ENCODE measurements around the gene ITGA4. TPM values are rescaled to one million over a fixed set of nuclear protein-coding genes. Genes with fewer than 3 reads are reported as not detected.

The ITGA4 gene
- total RNA-seq, 1 donor from 2014 or later = 6.9 TPM

DNA sequence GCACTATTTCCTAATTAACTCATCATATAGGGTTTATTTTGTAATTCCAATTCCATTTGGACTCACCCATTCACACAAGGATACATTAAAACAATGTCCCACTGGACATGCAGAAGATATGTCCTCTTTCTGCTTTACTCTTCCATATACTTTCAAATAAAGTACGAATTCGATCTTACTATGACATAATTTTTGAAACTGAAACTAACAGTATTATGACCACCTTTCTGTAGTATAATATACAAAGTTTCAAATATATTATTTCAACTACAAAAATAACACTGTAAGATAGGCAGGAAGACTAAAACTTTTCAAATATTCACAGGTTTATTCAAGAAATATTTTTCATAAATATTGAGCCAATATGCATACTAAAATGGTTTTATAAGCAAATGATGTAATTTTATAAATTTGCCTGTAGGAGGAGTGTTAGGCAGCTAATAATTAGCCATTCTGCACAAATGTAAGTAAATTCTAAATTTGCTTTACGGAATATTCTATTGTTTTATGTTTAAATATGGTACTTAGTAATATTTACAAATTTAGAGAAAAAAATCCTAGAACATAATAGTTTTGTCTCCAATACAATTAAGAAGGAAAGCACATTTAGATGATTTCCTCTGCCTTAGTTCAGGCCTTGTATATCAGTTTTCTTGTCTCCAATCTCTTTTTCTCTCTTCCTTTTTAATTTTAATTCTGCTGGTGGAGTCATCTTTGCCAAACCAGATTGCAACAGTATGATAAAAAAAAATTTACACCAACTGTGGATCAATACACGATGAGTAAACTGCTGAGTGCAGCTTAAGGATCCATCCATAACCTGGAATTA is 113.9 kb downstream of the ITGA4 start:
- DNase-seq (ENCODE audit: low spot score in 2 of 2) = no peak
- peak; percentile 57 for FAIRE-seq

DNA sequence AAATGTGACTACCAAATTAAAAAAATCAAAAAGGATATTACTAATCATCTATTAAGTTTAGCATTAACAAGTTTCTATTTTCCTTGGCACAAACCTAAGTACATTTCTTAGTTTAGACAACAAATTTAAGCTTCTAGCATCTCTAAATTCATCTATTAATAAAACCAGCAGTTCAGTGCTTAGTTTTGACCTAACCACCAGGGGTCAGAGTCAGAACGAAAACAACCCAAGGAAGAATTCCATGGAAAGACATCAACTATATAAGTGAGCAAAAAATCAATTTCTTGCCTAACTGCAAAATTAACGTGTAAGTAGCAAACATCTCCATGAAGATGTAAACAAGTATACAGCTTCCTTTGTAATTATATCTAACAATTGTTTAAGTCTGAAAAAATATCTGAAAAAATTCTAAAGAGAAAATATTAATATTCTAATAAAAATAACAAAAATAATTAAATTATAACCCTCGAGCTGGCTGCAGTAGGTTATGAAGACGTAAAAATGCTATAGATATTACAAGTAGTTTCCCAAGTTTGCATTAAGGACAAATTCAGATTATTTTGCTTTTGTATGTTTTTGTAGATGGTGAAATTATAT is 116.1 kb downstream of the ITGA4 start:
- peak; percentile 17 for FAIRE-seq
- DNase-seq (ENCODE audit: low spot score in 2 of 2) = no peak

DNA sequence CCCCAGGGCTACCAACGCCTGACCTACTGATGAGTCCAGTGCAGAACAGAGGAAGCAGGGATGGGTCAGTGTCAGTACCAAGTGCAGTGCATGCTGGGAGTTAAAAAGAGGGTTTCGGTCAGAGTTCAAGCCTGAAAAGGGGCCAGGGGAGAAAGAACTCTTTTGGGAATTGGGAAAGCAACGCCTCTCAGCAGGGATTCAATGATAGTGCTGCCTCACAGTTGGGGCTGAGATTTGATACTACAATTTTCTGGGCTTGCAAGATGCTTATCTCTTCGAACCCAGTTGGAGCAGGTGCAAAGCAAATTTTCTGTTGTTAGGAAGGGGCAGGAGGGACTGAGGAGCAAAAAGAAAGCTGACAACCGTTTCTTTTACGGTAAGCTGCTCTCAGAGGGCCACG is 117.1 kb downstream of the ITGA4 start:
- no peak for FAIRE-seq
- no peak for DNase-seq (ENCODE audit: low spot score in 2 of 2)

DNA sequence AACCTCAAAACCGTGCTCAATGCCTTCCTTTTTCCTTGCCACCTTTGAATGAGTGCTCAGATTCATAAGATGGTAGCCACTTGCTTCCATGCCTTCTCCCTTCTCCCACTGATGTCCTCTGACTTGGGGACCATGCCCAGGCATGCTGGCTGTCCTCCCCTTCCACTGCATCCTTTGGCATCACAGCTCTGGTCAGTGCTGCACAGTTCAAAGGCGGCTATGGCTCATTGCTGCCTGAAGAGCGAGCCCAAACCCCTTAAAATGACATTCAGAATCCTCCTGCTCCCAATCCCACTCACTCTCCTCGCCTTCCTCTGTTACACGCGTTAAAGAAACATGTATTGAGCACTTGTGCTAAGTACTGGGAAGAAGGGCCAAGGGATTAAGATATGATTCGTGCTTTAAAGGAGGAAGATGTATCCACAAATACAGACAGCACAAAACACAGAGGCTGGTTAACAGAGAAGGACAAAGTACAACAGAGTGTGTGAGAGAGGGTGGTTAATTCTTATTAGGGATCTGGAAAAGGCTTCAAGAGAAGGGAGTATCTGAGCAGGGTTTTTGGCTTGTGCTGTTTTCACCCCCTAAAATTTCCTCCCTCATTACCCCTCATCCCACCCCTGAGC is 118.0 kb downstream of the ITGA4 start:
- FAIRE-seq (no peak), DNase-seq (ENCODE audit: low spot score in 2 of 2) (no peak)

DNA sequence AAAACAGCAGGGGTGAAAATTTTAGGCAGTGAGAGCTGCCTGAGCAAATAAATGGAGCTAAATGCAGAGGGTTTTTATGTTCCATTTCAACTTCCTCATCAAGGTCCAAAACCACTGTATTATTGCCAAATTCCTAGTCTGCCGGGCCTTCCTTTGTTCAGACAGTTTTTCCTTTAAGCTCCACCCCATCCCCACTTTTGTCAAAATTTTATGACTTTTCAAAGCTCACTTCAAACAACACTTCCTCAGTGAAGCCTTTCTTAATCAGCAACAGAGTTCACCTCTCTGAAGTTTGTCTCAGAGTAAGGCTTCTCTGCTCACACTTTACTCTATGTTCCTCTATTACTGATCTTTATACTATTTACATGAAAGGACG is 118.5 kb downstream of the ITGA4 start:
- FAIRE-seq (no peak), DNase-seq (ENCODE audit: low spot score in 2 of 2) (no peak)

DNA sequence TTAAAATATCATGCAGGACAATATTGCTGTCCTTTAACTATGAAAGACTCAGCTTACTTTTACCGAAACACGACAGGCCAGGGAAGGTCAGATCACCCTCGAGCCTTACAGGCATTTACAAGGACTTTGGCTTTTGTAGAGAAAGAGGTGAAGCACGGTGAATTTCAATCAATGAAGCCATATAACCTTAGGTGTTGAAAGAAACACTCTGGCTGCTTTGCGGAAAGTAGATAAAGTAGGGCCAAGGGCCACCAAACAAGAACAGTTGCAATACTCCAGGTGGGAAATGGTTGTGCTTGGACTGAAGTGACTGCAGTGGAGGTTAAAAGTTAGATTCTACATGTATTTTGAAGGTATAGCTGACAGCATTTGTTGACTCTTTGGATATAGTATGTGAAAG is 119.2 kb downstream of the ITGA4 start:
- no peak for FAIRE-seq
- DNase-seq (ENCODE audit: low spot score in 2 of 2) = no peak

DNA sequence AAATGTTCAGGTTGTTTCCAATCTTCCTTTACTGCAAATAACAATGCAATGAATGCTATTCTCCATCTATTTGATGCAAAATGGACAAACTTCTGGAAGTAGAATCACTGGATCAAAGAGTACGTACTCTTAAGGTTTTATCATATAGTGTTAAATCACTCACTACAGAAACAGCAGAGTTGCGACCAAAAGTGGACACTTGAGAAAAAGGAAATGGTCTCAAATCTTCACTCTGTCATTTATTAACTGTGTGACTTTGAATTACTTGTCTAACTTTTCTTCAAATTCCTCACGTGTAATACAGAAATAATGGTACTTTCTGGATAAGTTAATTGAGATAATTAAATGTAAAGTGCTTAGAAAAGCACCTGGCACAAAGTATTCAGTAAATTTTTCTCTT is 121.6 kb downstream of the ITGA4 start:
- FAIRE-seq = no peak
- DNase-seq (ENCODE audit: low spot score in 2 of 2) = no peak

DNA sequence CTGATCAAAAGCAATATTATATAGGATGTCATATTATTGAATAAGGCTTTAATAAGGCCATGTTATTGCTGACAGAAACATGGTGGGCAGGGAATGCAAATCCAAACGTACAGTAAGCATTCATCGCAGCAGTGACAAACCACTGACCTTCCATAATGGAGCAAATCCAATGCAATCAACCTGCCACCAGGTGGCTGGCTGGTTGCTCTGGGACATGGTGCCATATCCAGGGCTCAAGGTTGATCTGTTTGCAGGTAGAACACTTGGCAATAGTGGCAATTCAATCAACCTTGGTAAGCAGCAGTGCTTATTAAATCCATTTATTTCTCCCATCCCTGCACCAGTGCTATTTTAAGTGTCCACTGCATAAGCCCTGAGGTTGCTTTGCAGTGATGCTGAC is 124.3 kb downstream of the ITGA4 start:
- no peak for DNase-seq (ENCODE audit: low spot score in 2 of 2)
- no peak for FAIRE-seq

DNA sequence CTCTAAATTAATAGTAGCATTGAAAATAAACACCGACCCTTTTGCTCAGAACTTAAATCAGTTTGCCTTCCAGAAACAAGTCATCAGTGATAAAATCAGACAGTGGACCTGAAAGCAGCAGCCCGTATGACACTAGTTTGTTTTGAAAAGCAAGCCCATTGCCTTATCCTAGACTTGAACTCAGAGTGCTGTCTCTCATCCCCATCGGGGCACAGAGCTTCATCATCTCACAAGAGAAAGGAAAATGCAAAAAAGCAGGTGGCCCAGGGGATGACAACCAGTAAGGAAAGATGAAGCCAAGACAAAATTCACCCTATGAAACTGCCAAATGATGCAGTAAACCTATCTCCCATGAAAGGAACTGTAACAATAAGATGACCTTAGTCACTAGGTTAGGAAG is 128.5 kb downstream of the ITGA4 start:
- FAIRE-seq (no peak), DNase-seq (ENCODE audit: low spot score in 2 of 2) (no peak)

Other genes starting within 250 kb of the ITGA4 start
- gene CERKL, start 199.7 kb downstream of the ITGA4 start, total RNA-seq = 1.6 TPM
- 4.9 TPM for gene NEUROD1, start 223.1 kb downstream of the ITGA4 start, total RNA-seq